GM19467 (cell line): ENCODE measurements around the gene TSPAN8.
"Not testable (repeated sequence)": the region's sequence is repeated elsewhere in the genome, so short reads cannot be mapped to it uniquely, and the experiment has no call there.

Experiments used
- ATAC-seq: cut with Tn5 transposase; IDR thresholded peaks from one replicate; pipeline ENCODE4 v1.9.1; 2021; ENCODE audit warnings: mild to moderate bottlenecking, moderate library complexity; ENCODE audit not compliant: unreplicated experiment

Gene TSPAN8

GRCh38 chr12:71129364-71129763, 28.4 kb downstream of the TSPAN8 start:
- ATAC-seq, result no peak

- no peak for ATAC-seq
These were observed 29.5 kb downstream of the TSPAN8 start for GRCh38 chr12:71128191-71128788.

- no peak for ATAC-seq
These were observed 31.9 kb downstream of the TSPAN8 start for GRCh38 chr12:71125949-71126348.

GRCh38 chr12:71125515-71125914, 32.3 kb downstream of the TSPAN8 start:
- ATAC-seq, result no peak

- ATAC-seq, result no peak
These were observed 32.9 kb downstream of the TSPAN8 start for GRCh38 chr12:71124835-71125460.

- ATAC-seq, result not testable (repeated sequence)
These were observed 44.7 kb downstream of the TSPAN8 start for GRCh38 chr12:71113148-71113547.

GRCh38 chr12:71109834-71110233, 48.0 kb downstream of the TSPAN8 start:
- no peak for ATAC-seq

GRCh38 chr12:71108355-71108754, 49.4 kb downstream of the TSPAN8 start:
- no peak for ATAC-seq

- ATAC-seq, result no peak
These were observed 49.9 kb downstream of the TSPAN8 start for GRCh38 chr12:71107936-71108335.

- ATAC-seq, result no peak
These were observed 51.8 kb downstream of the TSPAN8 start for GRCh38 chr12:71105956-71106355.

- no peak for ATAC-seq
These were observed 65.5 kb downstream of the TSPAN8 start for GRCh38 chr12:71092290-71092689.

GRCh38 chr12:71090971-71091370, 66.8 kb downstream of the TSPAN8 start:
- ATAC-seq, result no peak

GRCh38 chr12:71085575-71085974, 72.2 kb downstream of the TSPAN8 start:
- ATAC-seq, result no peak

GRCh38 chr12:71075743-71076142, 82.1 kb downstream of the TSPAN8 start:
- no peak for ATAC-seq
